ENCODE measurements around the gene PARP4. TPM values are rescaled to one million over a fixed set of nuclear protein-coding genes. Genes with fewer than 3 reads are reported as not detected.
A peak's percentile ranks its signal among the peaks of the same experiment; 100 is the strongest.
"Not testable (repeated sequence)": the region's sequence is repeated elsewhere in the genome, so short reads cannot be mapped to it uniquely, and the experiment has no call there.

Gene PARP4
- total and polyA plus RNA-seq, 2 experiments from 2014 or later = 12.9 to 32.9 TPM

GRCh38 chr13:24389506-24389905 lies 123.1 kb downstream of the PARP4 start (continued):
- TF ChIP-seq STAT1 (IDR thresholded peaks at IDR 0.05; ENCODE audit: unreplicated experiment) = no peak
- TF ChIP-seq JUNB (IDR thresholded peaks at IDR 0.05; ENCODE audit: unreplicated experiment) = no peak

- peak; percentile 24 for DNase-seq (ENCODE audit: low spot score)
- not testable (repeated sequence) for H3K4me1 Mint-ChIP-seq; H3K27ac Mint-ChIP-seq; H4K20me1 ChIP-seq (replicated peaks; ENCODE audit: insufficient read depth); H3K4me3 ChIP-seq; H3K9me2 ChIP-seq (ENCODE audit: insufficient read depth); H3K27me3 Mint-ChIP-seq (ENCODE audit: insufficient read depth, low read depth, poor library complexity); H3K79me2 ChIP-seq (replicated peaks; ENCODE audit: insufficient read depth); H3K27me3 ChIP-seq (ENCODE audit: insufficient read depth); H3K4me3 Mint-ChIP-seq; H3K27ac ChIP-seq (ENCODE audit: low read depth); H3K36me3 ChIP-seq (ENCODE audit: insufficient read depth); H3F3A ChIP-seq (replicated peaks; ENCODE audit: low read depth); ATAC-seq; H3K9me3 Mint-ChIP-seq; H3K4me1 ChIP-seq (ENCODE audit: insufficient read depth); H2AFZ ChIP-seq; H3K36me3 Mint-ChIP-seq (ENCODE audit: low read depth); H3K4me2 ChIP-seq
Observed at GRCh38 chr13:24388743-24389142, 123.8 kb downstream of the PARP4 start.

GRCh38 chr13:24386816-24387708 lies 125.5 kb downstream of the PARP4 start:
- Histone ChIP-seq H3K36me3 (ENCODE audit: insufficient read depth) (no peaks in the 10 kb centered on the region), H3K9me2 (ENCODE audit: insufficient read depth) (no peaks in the 10 kb centered on the region), H3K4me1 (ENCODE audit: insufficient read depth) (no peaks in the 10 kb centered on the region), H3K4me3 (no peak overlapping the region), H3K79me2 (replicated peaks; ENCODE audit: insufficient read depth) (no peaks in the 10 kb centered on the region), H3K27ac (ENCODE audit: low read depth) (no peak overlapping the region), H3K27me3 (ENCODE audit: insufficient read depth) (no peaks in the 10 kb centered on the region), H3F3A (replicated peaks; ENCODE audit: low read depth) (no peaks in the 10 kb centered on the region), H4K20me1 (replicated peaks; ENCODE audit: insufficient read depth) (no peaks in the 10 kb centered on the region), H2AFZ (no peak overlapping the region), H3K4me2 (no peak overlapping the region)
- ATAC-seq (no peak), DNase-seq (ENCODE audit: low spot score) (no peak)
- Mint-ChIP-seq H3K4me3 (no peak overlapping the region), H3K27ac (no peak overlapping the region), H3K9me3 (no peaks in the 10 kb centered on the region; the same call in 2 of the 3 replicates), H3K36me3 (ENCODE audit: low read depth) (no peaks in the 10 kb centered on the region; the same call in 2 of the 3 replicates), H3K27me3 (ENCODE audit: insufficient read depth, low read depth, poor library complexity) (peaks cover 7% of the 10 kb centered on the region), H3K4me1 (no peaks in the 10 kb centered on the region; the same call in 1 of the 3 replicates)
- TF ChIP-seq REST (IDR thresholded peaks at IDR 0.05; ENCODE audit: unreplicated experiment) = no peak
- no peak for TF ChIP-seq JUNB (IDR thresholded peaks at IDR 0.05; ENCODE audit: unreplicated experiment)
- TF ChIP-seq CTCF (conservative IDR thresholded peaks at IDR 0.05; ENCODE audit: low read depth in 2 of 2) = no peak
- TF ChIP-seq NANOG (IDR thresholded peaks at IDR 0.05; ENCODE audit: borderline replicate concordance) = no peak
- TF ChIP-seq EZH2 (IDR thresholded peaks at IDR 0.05; ENCODE audit: low read depth, unreplicated experiment) = no peak
- TF ChIP-seq POLR2AphosphoS5 (IDR thresholded peaks at IDR 0.05; ENCODE audit: low read depth) = no peak
- no peak for TF ChIP-seq EZH2phosphoT487 (IDR thresholded peaks at IDR 0.05; ENCODE audit: unreplicated experiment)
